ENCODE measurements around the gene KAT6B. TPM values are rescaled to one million over a fixed set of nuclear protein-coding genes. Genes with fewer than 3 reads are reported as not detected.

KAT6B gene
- polyA plus RNA-seq, 6 donors from 2014 or later, result 12.0 to 42.5 (median 29.4) TPM

- peaks cover 0 to 2% of the 10 kb centered on the region in 2 donors for H3K36me3 Mint-ChIP-seq
- H3K9me3 Mint-ChIP-seq, result peaks cover 0 to 3% (median 0%) of the 10 kb centered on the region in 7 donors
- ATAC-seq (ENCODE audit: low read depth in 2 of 2), result no peak
- H3K27me3 Mint-ChIP-seq, result no peaks in the 10 kb centered on the region
- DNase-seq, result no peak
- H3K4me1 Mint-ChIP-seq, result peaks cover 22 to 33% (median 26%) of the 10 kb centered on the region in 3 donors
- no peak overlapping the region for H3K4me3 Mint-ChIP-seq
- H3K27ac Mint-ChIP-seq, result peak overlapping the region in 1 of 6 donors; percentile 18
Measured at GRCh38 chr10:74925291-74925690, 98.9 kb downstream of the KAT6B start.

GRCh38 chr10:74925708-74926107 lies 99.3 kb downstream of the KAT6B start:
- H3K27ac Mint-ChIP-seq, result no peak overlapping the region

GRCh38 chr10:74926791-74927585 lies 100.6 kb downstream of the KAT6B start:
- H3K4me1 Mint-ChIP-seq, result peaks cover 22 to 29% (median 26%) of the 10 kb centered on the region in 3 donors
- H3K27me3 Mint-ChIP-seq, result no peaks in the 10 kb centered on the region
- H3K27ac Mint-ChIP-seq, result peak overlapping the region in 1 of 6 donors; percentile 52
- no peak for ATAC-seq (ENCODE audit: low read depth in 2 of 2)
- H3K9me3 Mint-ChIP-seq, result no peaks in the 10 kb centered on the region
- DNase-seq, result no peak
- H3K4me3 Mint-ChIP-seq, result no peak overlapping the region
- H3K36me3 Mint-ChIP-seq, result no peaks in the 10 kb centered on the region

More at GRCh38 chr10:74925708-74926107, 99.3 kb downstream of the KAT6B start:
- Mint-ChIP-seq H3K27me3 (no peaks in the 10 kb centered on the region), H3K4me1 (peaks cover 22 to 33% (median 26%) of the 10 kb centered on the region in 3 donors), H3K36me3 (no peaks in the 10 kb centered on the region), H3K9me3 (no peaks in the 10 kb centered on the region), H3K4me3 (no peak overlapping the region)
- no peak for DNase-seq
- ATAC-seq (ENCODE audit: low read depth in 2 of 2), result no peak

DNA sequence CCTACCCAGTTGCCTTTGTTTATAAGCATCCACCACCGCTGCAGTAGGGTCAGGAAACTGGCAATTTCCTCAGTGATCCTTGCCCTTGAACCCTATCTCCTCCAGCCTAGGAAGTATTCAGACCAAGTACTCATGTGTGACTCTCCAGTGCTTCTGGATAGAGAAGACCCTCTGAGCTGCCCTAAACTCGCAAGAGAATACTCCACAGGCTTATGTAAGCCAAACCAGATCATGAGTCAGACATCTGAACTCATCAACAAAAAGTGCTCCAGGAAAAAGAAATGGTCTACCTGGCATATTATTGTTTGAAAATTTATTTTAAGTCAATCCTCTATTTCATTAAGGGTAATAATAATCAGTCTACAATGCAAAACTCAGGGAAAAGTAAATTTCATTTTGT lies 101.3 kb downstream of the KAT6B start:
- Mint-ChIP-seq H3K4me1 (peaks cover 28 to 32% (median 29%) of the 10 kb centered on the region in 3 donors), H3K27me3 (no peaks in the 10 kb centered on the region), H3K36me3 (no peaks in the 10 kb centered on the region), H3K27ac (peak overlapping the region in 1 of 6 donors; percentile 57), H3K9me3 (no peaks in the 10 kb centered on the region), H3K4me3 (no peak overlapping the region)
- ATAC-seq (ENCODE audit: low read depth in 2 of 2) (no peak), DNase-seq (no peak)

DNA sequence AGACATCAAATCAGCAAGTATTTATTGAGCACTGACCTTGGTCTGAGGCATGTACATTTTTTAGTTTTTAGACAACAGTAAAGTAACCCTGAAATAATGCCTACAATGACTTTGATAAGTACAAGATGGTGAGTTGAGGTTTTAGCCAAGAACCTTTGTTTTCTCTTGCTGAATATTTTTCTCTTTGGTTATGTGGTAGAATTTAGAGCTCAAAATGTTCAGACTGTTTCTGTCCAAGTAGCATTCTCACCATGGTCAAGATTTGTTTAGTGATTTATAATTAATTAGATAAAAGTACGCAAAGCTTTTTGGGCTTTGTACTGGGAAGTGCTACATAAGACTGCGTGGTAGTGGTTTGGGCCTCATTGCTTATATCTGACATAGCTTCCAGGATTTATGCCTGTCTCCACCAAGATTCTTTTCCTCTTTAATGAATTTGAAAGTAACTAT lies 102.4 kb downstream of the KAT6B start:
- Mint-ChIP-seq H3K36me3 (peaks cover 0 to 4% of the 10 kb centered on the region in 2 donors), H3K27ac (no peak overlapping the region), H3K27me3 (no peaks in the 10 kb centered on the region), H3K4me1 (peaks cover 19 to 28% (median 28%) of the 10 kb centered on the region in 3 donors), H3K9me3 (no peaks in the 10 kb centered on the region), H3K4me3 (no peak overlapping the region)
- ATAC-seq (ENCODE audit: low read depth in 2 of 2) (no peak), DNase-seq (no peak)

- H3K36me3 Mint-ChIP-seq, result peaks cover 0 to 4% of the 10 kb centered on the region in 2 donors
- peaks cover 19 to 28% (median 27%) of the 10 kb centered on the region in 3 donors for H3K4me1 Mint-ChIP-seq
Measured at GRCh38 chr10:74929197-74929596, 102.8 kb downstream of the KAT6B start.

GRCh38 chr10:74930965-74931364 lies 104.6 kb downstream of the KAT6B start:
- H3K9me3 Mint-ChIP-seq, result no peaks in the 10 kb centered on the region
- no peak for ATAC-seq (ENCODE audit: low read depth in 2 of 2)
- H3K4me3 Mint-ChIP-seq, result no peak overlapping the region
- no peak for DNase-seq
- no peaks in the 10 kb centered on the region for H3K27me3 Mint-ChIP-seq
- peaks cover 26 to 36% (median 28%) of the 10 kb centered on the region in 3 donors for H3K4me1 Mint-ChIP-seq
- peak overlapping the region in 2 of 6 donors; percentile 32 to 47 for H3K27ac Mint-ChIP-seq
- H3K36me3 Mint-ChIP-seq, result peaks cover 0 to 4% of the 10 kb centered on the region in 2 donors

More at GRCh38 chr10:74929197-74929596, 102.8 kb downstream of the KAT6B start:
- no peak for ATAC-seq (ENCODE audit: low read depth in 2 of 2)
- Mint-ChIP-seq H3K27ac (no peak overlapping the region), H3K27me3 (no peaks in the 10 kb centered on the region), H3K4me3 (no peak overlapping the region), H3K9me3 (no peaks in the 10 kb centered on the region)
- DNase-seq, result no peak

DNA sequence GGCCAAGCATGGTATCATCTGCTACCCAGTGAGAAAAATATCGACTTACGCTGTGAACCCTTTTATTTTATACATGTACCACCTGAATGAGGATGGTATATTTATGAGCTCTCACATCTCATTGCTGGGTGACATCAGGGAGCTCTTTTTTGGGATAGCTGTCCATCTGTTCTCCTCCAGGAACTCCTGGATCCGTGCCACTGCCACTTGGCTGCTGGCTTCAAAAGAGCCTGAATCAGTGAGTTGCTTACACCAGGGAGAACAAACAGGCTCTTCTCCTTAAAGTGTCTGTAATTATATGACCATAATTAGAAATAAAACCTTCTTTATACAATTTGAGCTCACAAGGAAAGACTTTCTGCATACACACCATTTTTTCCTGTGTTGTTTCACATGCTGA lies 106.2 kb downstream of the KAT6B start:
- H3K27me3 Mint-ChIP-seq, result no peaks in the 10 kb centered on the region
- peaks cover 0 to 4% of the 10 kb centered on the region in 2 donors for H3K36me3 Mint-ChIP-seq
- H3K9me3 Mint-ChIP-seq, result no peaks in the 10 kb centered on the region
- no peak overlapping the region for H3K27ac Mint-ChIP-seq
- H3K4me1 Mint-ChIP-seq, result peaks cover 19 to 27% (median 23%) of the 10 kb centered on the region in 3 donors
- ATAC-seq (ENCODE audit: low read depth in 2 of 2), result no peak
- no peak for DNase-seq
- no peak overlapping the region for H3K4me3 Mint-ChIP-seq

- no peaks in the 10 kb centered on the region for H3K9me3 Mint-ChIP-seq
- ATAC-seq (ENCODE audit: low read depth in 2 of 2) (no peak), DNase-seq (no peak)
- H3K27ac Mint-ChIP-seq, result peak overlapping the region in 2 of 6 donors; percentile 8 to 56
- H3K4me1 Mint-ChIP-seq, result peaks cover 17 to 34% (median 21%) of the 10 kb centered on the region in 3 donors
- H3K36me3 Mint-ChIP-seq, result peaks cover 0 to 7% of the 10 kb centered on the region in 2 donors
- no peak overlapping the region for H3K4me3 Mint-ChIP-seq
- H3K27me3 Mint-ChIP-seq, result no peaks in the 10 kb centered on the region
Measured at GRCh38 chr10:74934100-74934812, 107.9 kb downstream of the KAT6B start.

DNA sequence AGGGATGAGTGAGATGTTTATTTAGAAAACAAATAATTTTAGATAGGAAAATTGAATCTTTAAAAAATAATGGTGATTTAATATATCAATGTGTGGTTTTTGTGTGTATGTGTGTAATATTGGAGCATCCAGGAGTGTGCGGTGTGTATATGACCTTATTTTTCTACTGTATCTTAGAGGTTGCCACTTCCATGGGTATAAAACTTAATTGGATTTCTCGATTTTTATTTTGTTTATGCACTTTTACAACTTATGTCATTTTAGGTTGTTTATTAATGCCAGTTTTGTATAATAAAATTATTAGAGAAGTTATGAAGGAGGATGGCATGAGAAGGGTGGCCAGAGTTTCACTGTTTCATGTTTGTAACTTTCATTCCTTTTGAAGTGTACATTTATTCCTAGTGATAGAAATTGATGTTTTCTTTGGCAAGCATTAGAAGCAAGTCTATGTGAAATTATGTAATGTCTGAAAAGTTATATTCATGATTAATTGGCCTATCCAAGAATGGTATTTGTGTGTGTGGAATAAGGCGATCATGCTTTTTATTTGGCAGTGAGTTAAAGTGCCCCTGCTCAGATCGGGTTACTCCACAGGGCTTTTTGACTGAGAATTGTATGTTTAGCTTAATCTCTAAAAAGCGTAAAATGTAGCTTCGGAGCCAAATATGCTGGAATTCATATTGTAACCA lies 110.3 kb downstream of the KAT6B start:
- no peaks in the 10 kb centered on the region for H3K27me3 Mint-ChIP-seq
- no peak overlapping the region for H3K4me3 Mint-ChIP-seq
- H3K4me1 Mint-ChIP-seq, result peaks cover 15 to 43% (median 21%) of the 10 kb centered on the region in 3 donors
- no peaks in the 10 kb centered on the region for H3K9me3 Mint-ChIP-seq
- H3K36me3 Mint-ChIP-seq, result peaks cover 0 to 7% of the 10 kb centered on the region in 2 donors
- DNase-seq, result no peak
- ATAC-seq (ENCODE audit: low read depth in 2 of 2), result no peak
- no peak overlapping the region for H3K27ac Mint-ChIP-seq

DNA sequence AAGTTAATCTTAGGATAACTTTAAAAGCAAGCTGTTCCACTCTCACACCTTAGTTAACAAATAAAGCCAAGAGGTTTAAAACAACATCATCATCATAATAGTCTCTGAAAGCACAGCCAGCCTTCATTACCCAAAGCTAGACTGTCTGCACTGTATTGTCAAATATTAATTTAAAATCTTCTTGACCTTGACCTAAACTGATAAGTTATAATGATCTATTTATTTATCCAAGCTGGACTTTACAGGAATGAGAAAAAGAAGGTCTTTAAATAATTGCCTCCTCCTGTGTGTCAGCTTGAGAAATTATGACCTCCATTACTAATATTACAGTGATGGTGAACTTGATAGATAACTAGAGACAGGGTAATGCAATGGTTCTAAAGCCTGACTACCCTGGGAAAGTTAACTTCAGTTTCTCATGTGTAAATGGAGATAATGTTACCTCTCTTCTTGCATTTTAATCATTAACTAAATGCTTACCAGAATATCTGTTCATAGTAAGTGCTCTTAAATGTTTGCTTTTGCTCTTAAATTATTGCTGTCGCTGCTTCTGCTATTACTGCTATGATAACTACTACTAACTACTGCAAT lies 111.0 kb downstream of the KAT6B start:
- no peak overlapping the region for H3K4me3 Mint-ChIP-seq
- peaks cover 15 to 39% (median 16%) of the 10 kb centered on the region in 3 donors for H3K4me1 Mint-ChIP-seq
- ATAC-seq (ENCODE audit: low read depth in 2 of 2) (no peak), DNase-seq (no peak)
- no peaks in the 10 kb centered on the region for H3K9me3 Mint-ChIP-seq
- H3K27ac Mint-ChIP-seq, result no peak overlapping the region
- H3K27me3 Mint-ChIP-seq, result no peaks in the 10 kb centered on the region
- H3K36me3 Mint-ChIP-seq, result peaks cover 0 to 7% of the 10 kb centered on the region in 2 donors

DNA sequence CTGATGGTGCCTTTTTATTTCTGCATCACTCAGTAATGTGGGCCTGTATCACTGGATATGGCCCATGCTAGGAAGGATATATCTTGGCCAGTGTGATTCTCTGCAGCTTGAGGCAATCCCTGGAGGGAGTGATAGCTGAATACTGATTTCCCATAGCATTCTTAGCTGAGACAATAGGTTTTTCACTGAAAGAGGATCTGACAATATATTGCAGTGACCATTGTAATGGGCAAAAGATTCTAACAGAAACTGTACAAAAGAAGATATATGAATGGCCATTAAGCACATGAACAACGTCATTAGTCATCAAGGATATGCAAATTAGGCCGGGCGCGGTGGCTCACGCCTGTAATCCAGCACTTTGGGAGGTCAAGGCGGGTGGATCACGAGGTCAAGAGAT lies 117.8 kb downstream of the KAT6B start:
- DNase-seq (no peak), ATAC-seq (ENCODE audit: low read depth in 2 of 2) (no peak)
- Mint-ChIP-seq H3K36me3 (peaks cover 7 to 11% of the 10 kb centered on the region in 2 donors), H3K27ac (peak overlapping the region in 1 of 6 donors; percentile 28), H3K27me3 (no peaks in the 10 kb centered on the region), H3K4me1 (peaks cover 17 to 32% (median 23%) of the 10 kb centered on the region in 3 donors), H3K4me3 (no peak overlapping the region), H3K9me3 (peaks cover 0 to 4% (median 0%) of the 10 kb centered on the region in 7 donors)
